GM18505 (cell line): Measurements from ENCODE around the gene ARL4D.

Experiments used
- ATAC-seq: cut with Tn5 transposase; IDR thresholded peaks from one replicate; pipeline ENCODE4 v1.9.1; 2021; ENCODE audit not compliant: unreplicated experiment
- POLR2A ChIP-seq: IDR thresholded peaks from 4 replicates; pipeline ENCODE4 v1.6.1; 2011; ENCODE audit warnings: borderline replicate concordance; ENCODE audit not compliant: insufficient read depth, insufficient read length; ENCODE audit errors: extremely low read depth

The ARL4D gene

DNA sequence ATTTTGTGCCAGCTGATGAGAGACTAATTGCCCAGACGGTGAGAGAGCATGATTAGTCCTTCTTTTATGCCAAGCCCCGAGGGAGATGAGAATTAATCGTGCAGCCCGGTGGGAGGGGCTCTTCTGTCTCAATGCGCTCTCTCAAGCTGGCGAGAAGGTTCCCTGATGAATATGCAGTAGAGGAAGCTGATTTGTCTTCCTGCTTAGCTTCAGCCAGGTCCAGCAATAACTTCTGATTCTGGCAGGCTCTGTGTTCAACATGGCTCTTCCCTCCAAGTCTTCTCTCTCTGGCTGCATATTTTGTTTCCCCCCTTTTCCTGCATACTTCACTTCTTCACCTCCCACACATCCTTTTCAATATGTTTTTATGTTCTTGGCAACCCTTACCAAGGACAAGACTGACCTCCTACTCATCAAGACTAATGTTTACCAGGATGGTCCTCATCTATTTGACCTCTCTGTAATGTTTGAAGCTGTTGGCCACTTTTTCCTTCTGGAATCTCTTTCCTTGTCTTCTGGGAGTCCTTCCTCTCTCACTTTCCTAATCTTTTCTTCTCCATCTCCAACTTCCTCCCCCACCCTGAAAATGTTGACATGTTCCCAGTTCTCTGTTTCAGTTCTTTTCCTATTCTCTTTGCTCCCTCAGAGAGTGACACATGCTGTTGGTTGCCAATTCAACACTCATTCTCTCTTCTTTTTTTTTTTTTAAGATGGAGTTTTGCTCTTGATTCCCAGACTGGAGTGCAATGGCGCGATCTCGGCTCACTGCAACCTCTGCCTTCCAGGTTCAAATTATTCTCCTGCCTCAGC lies 33.1 kb downstream of the ARL4D start:
- no peak for ATAC-seq
- TF ChIP-seq POLR2A = no peak

DNA sequence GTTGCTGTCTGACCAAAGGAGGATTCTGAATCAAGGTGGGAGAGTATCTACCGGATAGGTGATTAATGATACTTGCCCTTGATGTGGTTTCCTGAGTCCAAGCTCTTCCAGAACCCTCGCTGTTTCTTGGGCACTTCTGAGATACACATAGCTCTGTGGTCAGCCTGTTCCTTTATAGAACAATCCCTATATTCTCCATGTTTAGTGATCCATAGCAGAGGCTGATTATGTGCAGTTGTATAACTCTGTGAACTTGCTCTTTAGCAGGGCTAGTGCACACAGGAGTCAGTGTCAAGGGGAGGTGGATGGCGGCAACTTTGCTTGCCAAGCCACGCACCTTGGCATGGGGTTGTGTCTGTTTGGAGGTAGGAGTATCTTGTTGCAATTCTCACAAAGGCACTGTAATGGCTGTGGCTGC lies 36.1 kb downstream of the ARL4D start:
- TF ChIP-seq POLR2A = no peak
- ATAC-seq = no peak

DNA sequence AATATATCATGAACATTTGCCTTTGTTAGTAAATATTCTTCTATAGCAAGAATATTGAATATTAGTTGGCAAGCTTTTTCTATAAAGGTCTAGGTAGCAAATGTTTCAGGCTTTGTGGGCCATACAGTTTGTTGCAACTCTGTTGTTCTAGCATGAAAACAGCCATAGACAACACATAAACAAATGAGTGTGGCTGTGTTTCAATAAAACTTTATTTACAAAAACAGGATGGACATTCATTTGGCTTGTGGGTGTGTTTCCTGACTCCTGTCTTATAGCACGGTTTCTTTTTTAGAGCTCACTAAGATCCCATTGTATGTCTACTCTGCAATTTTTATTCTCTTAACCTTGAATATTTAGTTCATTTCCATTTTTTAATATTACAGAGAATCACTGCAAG lies 39.0 kb downstream of the ARL4D start:
- ATAC-seq = no peak
- no peak for TF ChIP-seq POLR2A

GRCh38 chr17:43438626-43439025 lies 39.8 kb downstream of the ARL4D start:
- no peak for TF ChIP-seq POLR2A
- no peak for ATAC-seq

- TF ChIP-seq POLR2A = no peak
- no peak for ATAC-seq
Observed at GRCh38 chr17:43439041-43439440, 40.2 kb downstream of the ARL4D start.

DNA sequence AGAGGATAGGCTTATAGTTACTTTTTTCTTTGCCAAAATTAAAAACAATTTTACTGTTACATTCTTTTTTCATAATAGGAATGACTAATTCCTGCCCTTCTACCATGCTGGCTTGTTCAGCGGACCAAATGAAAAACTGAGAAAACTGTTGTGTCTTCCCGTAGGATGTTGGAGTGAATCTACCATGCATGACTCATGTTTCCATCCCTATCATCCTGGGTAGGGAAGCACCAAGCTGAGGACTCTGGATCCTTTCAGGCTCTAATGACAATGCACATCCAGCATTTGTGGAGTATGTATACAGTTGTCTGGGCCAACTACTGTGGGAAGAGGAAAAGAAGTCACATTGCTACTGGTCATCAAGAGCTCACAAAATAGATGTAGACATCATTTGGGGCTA lies 43.9 kb downstream of the ARL4D start:
- TF ChIP-seq POLR2A = no peak
- no peak for ATAC-seq

DNA sequence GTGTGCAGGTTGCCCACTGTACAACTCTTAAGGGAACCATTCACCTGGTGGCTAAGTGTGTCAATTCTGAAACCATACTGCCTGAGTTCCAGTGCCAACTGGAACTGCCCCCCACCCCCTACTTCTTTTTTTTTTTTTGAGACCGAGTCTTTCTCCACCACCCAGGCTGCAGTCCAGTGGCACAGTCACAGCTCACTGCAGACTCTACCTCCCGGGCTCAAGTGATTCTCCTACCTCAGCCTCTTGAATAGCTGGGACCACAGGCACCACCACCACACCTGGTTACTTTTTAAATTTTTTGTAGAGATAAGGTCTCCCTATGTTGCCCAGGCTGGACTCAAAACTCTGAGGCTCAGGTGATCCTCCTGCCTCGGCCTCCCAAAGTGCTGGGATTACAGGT lies 44.6 kb downstream of the ARL4D start:
- no peak for ATAC-seq

DNA sequence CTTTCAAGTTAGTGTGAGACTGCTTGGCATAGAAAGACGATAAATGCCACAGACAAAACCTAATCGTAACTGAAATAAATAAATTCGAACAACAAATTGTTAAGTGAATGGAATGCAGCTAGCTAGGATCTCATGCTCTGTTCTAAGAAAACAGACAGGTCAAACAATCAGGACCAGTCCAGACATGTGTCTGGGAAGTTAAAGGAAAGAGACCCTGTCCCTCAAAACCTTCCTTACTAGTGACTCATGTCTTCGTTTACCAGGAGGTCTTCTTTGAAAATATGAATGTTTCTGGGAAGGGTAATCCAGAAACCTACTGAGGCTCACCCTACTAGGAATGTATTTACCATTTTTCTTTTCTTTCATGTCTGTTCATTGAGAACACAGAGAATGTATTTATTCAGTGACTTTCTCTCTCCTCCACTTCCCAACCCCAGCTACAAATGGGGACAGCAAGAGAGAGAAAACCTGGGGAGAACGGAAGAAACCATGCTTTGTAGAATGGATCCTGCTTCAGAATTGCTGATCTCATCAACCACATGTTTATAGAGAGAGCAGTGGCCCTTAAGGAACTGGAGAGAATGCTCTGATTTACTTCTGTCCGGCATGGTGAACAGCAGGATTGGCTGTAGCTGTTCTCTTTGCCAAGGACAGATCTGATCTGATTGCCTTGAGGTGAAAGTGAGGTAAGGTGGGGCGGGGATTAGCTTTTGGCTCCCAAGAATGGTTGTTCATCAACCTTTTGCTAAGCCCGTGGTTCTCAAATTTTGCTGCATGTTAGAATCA lies 45.6 kb downstream of the ARL4D start:
- ATAC-seq = no peak
- TF ChIP-seq POLR2A = no peak

More for the DNA sequence above, 44.6 kb downstream of the ARL4D start:
- no peak for TF ChIP-seq POLR2A

GRCh38 chr17:43445009-43445589 lies 46.3 kb downstream of the ARL4D start:
- TF ChIP-seq POLR2A = no peak
- ATAC-seq = no peak

DNA sequence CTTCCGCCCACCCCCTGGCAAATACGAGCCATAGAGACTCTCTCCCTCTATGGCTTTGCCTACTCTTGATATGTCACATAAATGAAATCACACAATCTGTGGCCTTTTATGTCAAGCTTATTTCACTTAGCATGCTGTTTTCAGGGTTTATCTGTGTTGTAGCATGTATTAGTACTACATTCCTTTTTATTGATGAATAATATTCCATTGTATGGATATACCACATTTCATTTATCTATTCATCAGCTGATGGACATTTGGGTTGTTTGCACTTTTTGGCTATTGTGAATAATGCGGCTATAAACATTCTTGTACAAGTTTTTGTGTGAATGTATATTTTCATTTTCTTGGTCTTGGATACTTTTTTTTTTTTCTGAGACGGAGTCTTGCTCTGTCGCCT lies 48.0 kb downstream of the ARL4D start:
- ATAC-seq = no peak
- no peak for TF ChIP-seq POLR2A

GRCh38 chr17:43448720-43449469 lies 50.1 kb downstream of the ARL4D start:
- ATAC-seq = no peak
- TF ChIP-seq POLR2A = no peak

DNA sequence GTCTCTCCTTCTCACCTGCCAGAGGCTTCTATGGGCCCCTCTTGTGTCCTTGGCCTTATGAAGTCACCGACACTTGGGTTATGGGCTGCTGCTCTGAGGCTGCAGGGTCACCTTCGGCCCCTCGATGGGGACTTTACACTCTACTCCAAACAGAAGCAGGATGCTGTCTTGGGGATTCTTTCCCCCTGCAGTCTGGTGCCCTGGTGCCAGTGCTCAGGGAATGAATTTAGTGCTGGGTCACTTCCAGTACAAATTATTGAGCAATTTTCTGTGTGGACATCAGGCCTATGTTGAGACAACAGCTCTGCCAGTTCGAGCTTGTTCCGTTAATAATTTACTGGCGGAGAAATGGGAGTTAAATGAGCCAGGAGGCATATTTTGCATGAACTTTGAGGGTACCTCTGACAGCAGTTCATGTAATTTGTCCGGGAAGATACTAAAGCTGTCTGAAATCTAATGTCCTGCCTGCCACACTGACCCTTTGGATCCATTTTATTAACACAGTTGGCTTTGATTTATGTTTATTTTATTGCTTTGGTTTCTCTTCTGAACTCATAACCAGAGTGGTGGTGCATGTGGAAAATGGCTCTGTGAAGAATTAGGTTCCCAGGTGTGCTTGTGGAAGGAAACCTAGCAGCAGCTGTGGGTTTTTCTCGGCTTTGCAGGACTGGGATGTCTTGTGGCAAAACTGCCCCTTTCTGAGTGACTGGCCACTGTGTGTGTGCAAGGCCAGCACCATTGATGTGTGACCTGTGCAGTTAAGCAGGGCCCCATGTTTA lies 50.9 kb downstream of the ARL4D start:
- no peak for ATAC-seq
- TF ChIP-seq POLR2A = no peak
